ENCODE measurements around the gene PRICKLE3.
"Not testable (repeated sequence)": the region's sequence is repeated elsewhere in the genome, so short reads cannot be mapped to it uniquely, and the experiment has no call there.

The PRICKLE3 gene

GRCh38 chrX:49129427-49129826 lies 56.7 kb downstream of the PRICKLE3 start:
- no peak overlapping the region for H3K4me3 ChIP-seq
- DNase-seq (ENCODE audit: low spot score) = no peak
- TF ChIP-seq CTCF (IDR thresholded peaks at IDR 0.05) = no peak
- H3K27ac ChIP-seq = no peak overlapping the region

GRCh38 chrX:49127742-49128258 lies 58.4 kb downstream of the PRICKLE3 start:
- H3K4me3 ChIP-seq; H3K27ac ChIP-seq; DNase-seq (ENCODE audit: low spot score): not testable (repeated sequence)

Measured in coronary artery (tissue), 2 donors.